Caco-2 (cell line): Measurements from ENCODE around the gene VPS26B. TPM values are rescaled to one million over a fixed set of nuclear protein-coding genes. Genes with fewer than 3 reads are reported as not detected.
"Not testable (repeated sequence)": the region's sequence is repeated elsewhere in the genome, so short reads cannot be mapped to it uniquely, and the experiment has no call there.

Experiments
- BruUV-seq: library from RNA; stranded (reverse); fragments of 400-500 nt; replicated peaks from 2 replicates; lab custom pipeline; 2021; lab: Mats Ljungman, UMichigan
- CTCF ChIA-PET: fragments of 300-600 bp; sonication (Branson Sonifier 250); formaldehyde crosslinking; loops from one replicate; lab custom pipeline; 2022; ENCODE audit warnings: antibody characterized with exemption; lab: Charles Lee
- POLR2A ChIA-PET: fragments of 300-600 bp; sonication (Branson Sonifier 250); formaldehyde crosslinking; loops from one replicate; lab custom pipeline; 2022; ENCODE audit warnings: antibody characterized with exemption; lab: Charles Lee
- DNase-seq, 2 experiments: peaks; one replicate each; pipeline versions ENCODE4 v3.0.0 to v3.0.0-alpha.2; 2020 to 2022
- H3K27me3 ChIP-seq: replicated peaks from 2 replicates; pipeline ENCODE4 v1.6.0; 2011; ENCODE audit warnings: low read length; ENCODE audit not compliant: control insufficient read depth, insufficient read depth
- H3K36me3 ChIP-seq: 2 replicates; pipeline ENCODE4 v1.5.1; 2011; ENCODE audit warnings: low read length; ENCODE audit not compliant: control insufficient read depth, insufficient read depth
- H3K4me1 ChIP-seq: fragments of 250-450 bp; sonication (Bioruptor Pico); 2 replicates; pipeline ENCODE4 v1.5.1; 2020; ENCODE audit warnings: mild to moderate bottlenecking
- H3K4me3 ChIP-seq: 2 replicates; pipeline ENCODE4 v1.5.1; 2011; ENCODE audit warnings: low read depth, mild to moderate bottlenecking, control low read depth, low read length
- H3K9me3 ChIP-seq: fragments of 250-450 bp; sonication (Bioruptor Pico); 2 replicates; pipeline ENCODE4 v1.5.1; 2020; ENCODE audit warnings: mild to moderate bottlenecking, moderate library complexity
- H3K27ac Mint-ChIP-seq: one replicate; pipeline ENCODE4 v1.8.0; 2022; ENCODE audit warnings: mixed read lengths; ENCODE audit not compliant: unreplicated experiment
- H3K27me3 Mint-ChIP-seq: one replicate; pipeline ENCODE4 v1.8.0; 2022; ENCODE audit warnings: mixed read lengths; ENCODE audit not compliant: insufficient read depth, unreplicated experiment
- H3K36me3 Mint-ChIP-seq: one replicate; pipeline ENCODE4 v1.8.0; 2022; ENCODE audit warnings: mild to moderate bottlenecking, mixed read lengths; ENCODE audit not compliant: insufficient read depth, unreplicated experiment
- H3K4me1 Mint-ChIP-seq: one replicate; pipeline ENCODE4 v1.8.0; 2022; ENCODE audit warnings: low read depth, mixed read lengths; ENCODE audit not compliant: unreplicated experiment
- H3K4me3 Mint-ChIP-seq: one replicate; pipeline ENCODE4 v1.8.0; 2022; ENCODE audit warnings: mild to moderate bottlenecking, moderate library complexity, mixed read lengths; ENCODE audit not compliant: unreplicated experiment
- H3K9me3 Mint-ChIP-seq: one replicate; pipeline ENCODE4 v1.8.0; 2022; ENCODE audit warnings: mixed read lengths; ENCODE audit not compliant: unreplicated experiment
- intact Hi-C: fragments of 100-400 bp; cut with micrococcal nuclease; formaldehyde crosslinking; loops from one replicate; pipeline ENCODE4 v1.10.0; 2022; ENCODE audit not compliant: unreplicated experiment
- total RNA-seq: library from RNA; stranded (reverse); gene quantifications from 2 replicates; pipeline ENCODE4 v1.2.3, GENCODE V29; 2022
- TF ChIP-seq, protein P1 (sequence below), 2 experiments: fragments of 200-600 bp in 1 of 2; IDR thresholded peaks; 1 replicate in 1 of 2; 2 replicates in 1 of 2; pipeline versions ENCODE4 v1.5.1 to v1.8.0; 2011 to 2022; ENCODE audit warnings: antibody characterized with exemption in 1 of 2, control low read depth in 1 of 2, inconsistent platforms in 1 of 2, low read depth in 1 of 2, low read length in 1 of 2, mild to moderate bottlenecking in 1 of 2, moderate library complexity in 1 of 2; ENCODE audit not compliant: insufficient read depth in 1 of 2, severe bottlenecking in 1 of 2, unreplicated experiment in 1 of 2

The VPS26B gene
- total RNA-seq, 1 experiment from 2014 or later, result 78.1 TPM

DNA sequence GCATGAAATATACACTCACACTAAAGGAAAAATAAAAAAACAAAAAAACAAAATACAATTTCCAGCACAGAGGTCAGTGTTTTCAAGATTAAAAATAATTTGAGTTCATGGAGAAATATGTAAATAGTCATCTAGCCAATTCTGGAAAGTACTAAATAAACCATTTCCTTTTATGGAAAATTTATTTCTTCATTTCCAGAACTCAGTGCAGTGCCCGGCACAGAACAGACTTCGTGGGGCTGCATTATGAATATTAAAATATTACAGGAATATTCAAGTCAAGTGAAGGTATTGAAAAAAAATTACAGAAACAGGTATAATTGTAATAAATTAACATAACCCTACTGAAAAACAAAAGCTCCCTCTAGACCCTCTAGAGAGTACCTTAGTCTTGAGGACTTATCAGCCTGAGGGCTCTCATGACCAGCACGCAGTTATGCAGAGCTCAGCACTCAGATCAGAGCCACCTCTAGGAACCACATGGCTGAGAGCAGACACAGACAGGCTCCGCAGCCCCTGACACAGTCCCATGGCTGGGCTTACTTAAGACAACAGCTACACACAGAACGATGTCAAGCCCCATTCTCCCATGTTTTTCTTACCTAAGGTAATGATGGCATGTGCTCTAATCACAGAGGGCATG, 46.3 kb upstream of the VPS26B start:
- DNase-seq, result no peak
- TF ChIP-seq, protein P1, sequence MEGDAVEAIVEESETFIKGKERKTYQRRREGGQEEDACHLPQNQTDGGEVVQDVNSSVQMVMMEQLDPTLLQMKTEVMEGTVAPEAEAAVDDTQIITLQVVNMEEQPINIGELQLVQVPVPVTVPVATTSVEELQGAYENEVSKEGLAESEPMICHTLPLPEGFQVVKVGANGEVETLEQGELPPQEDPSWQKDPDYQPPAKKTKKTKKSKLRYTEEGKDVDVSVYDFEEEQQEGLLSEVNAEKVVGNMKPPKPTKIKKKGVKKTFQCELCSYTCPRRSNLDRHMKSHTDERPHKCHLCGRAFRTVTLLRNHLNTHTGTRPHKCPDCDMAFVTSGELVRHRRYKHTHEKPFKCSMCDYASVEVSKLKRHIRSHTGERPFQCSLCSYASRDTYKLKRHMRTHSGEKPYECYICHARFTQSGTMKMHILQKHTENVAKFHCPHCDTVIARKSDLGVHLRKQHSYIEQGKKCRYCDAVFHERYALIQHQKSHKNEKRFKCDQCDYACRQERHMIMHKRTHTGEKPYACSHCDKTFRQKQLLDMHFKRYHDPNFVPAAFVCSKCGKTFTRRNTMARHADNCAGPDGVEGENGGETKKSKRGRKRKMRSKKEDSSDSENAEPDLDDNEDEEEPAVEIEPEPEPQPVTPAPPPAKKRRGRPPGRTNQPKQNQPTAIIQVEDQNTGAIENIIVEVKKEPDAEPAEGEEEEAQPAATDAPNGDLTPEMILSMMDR (IDR thresholded peaks at IDR 0.05; ENCODE audit: insufficient read depth in 1 of 2, low read depth in 1 of 2, low read length in 1 of 2, severe bottlenecking in 1 of 2, unreplicated experiment in 1 of 2), result no peak
- Mint-ChIP-seq H3K27me3 (no peaks in the 10 kb centered on the region), H3K27ac (no peak overlapping the region), H3K36me3 (peaks cover 67% of the 10 kb centered on the region), H3K9me3 (no peaks in the 10 kb centered on the region), H3K4me1 (no peaks in the 10 kb centered on the region), H3K4me3 (no peak overlapping the region)
- Histone ChIP-seq H3K9me3 (no peaks in the 10 kb centered on the region), H3K36me3 (peaks cover 8% of the 10 kb centered on the region), H3K27me3 (no peaks in the 10 kb centered on the region), H3K4me1 (no peaks in the 10 kb centered on the region), H3K4me3 (no peak overlapping the region)
- intact Hi-C loops, result no loop called here
- BruUV-seq, result no TSS peak
- POLR2A ChIA-PET, result no interaction called here
- CTCF ChIA-PET, result no interaction called here

- H3K36me3 Mint-ChIP-seq, result peaks cover 62% of the 10 kb centered on the region
- no peaks in the 10 kb centered on the region for H3K9me3 Mint-ChIP-seq
- peaks cover 8% of the 10 kb centered on the region for H3K36me3 ChIP-seq
- intact Hi-C loops, result no loop called here
- H3K27me3 Mint-ChIP-seq, result no peaks in the 10 kb centered on the region
- TF ChIP-seq, protein P1 (IDR thresholded peaks at IDR 0.05; ENCODE audit: insufficient read depth in 1 of 2, low read depth in 1 of 2, low read length in 1 of 2, severe bottlenecking in 1 of 2, unreplicated experiment in 1 of 2), result no peak
- H3K4me3 Mint-ChIP-seq, result no peak overlapping the region
- ChIA-PET POLR2A (no interaction called here), CTCF (no interaction called here)
- H3K27me3 ChIP-seq, result no peaks in the 10 kb centered on the region
- H3K4me1 Mint-ChIP-seq, result no peaks in the 10 kb centered on the region
- H3K27ac Mint-ChIP-seq, result no peak overlapping the region
- no peaks in the 10 kb centered on the region for H3K9me3 ChIP-seq
- H3K4me3 ChIP-seq, result no peak overlapping the region
- no TSS peak for BruUV-seq
- no peaks in the 10 kb centered on the region for H3K4me1 ChIP-seq
- DNase-seq, result no peak
These were observed 42.8 kb upstream of the VPS26B start for GRCh38 chr11:134181707-134182106.

DNA sequence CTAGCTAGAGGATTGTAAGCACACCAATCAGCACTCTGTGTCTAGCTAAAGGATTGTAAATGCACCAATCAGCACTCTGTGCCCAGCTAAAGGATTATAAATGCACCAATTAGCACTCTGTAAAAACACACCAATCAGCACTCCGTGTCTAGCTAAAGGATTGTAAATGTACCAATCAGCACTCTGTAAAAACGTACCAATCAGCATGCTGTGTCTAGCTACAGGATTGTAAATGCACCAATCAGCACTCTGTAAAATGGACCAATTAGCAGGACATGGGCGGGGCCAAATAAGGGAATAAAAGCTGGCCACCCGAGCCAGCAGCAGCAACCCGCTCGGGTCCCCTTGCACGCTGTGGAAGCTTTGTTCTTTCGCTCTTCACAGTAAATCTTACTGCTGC, 36.4 kb upstream of the VPS26B start:
- H3K27me3 Mint-ChIP-seq, POLR2A ChIA-PET, H3K4me1 ChIP-seq, H3K27me3 ChIP-seq, intact Hi-C loops, DNase-seq, H3K27ac Mint-ChIP-seq, BruUV-seq, CTCF ChIA-PET, H3K4me3 Mint-ChIP-seq, H3K4me3 ChIP-seq, H3K9me3 ChIP-seq, H3K4me1 Mint-ChIP-seq: not testable (repeated sequence)
- Mint-ChIP-seq H3K36me3 (peaks cover 92% of the 10 kb centered on the region), H3K9me3 (peaks cover 22% of the 10 kb centered on the region)
- peaks cover 10% of the 10 kb centered on the region for H3K36me3 ChIP-seq
